HepG2 (cell line): ENCODE measurements around the gene RAB20. TPM values are rescaled to one million over a fixed set of nuclear protein-coding genes. Genes with fewer than 3 reads are reported as not detected.

ENCODE experiments used
- ATAC-seq: fragments of 200-7000 bp; cut with Tn5 transposase; 3 replicates; pipeline ENCODE4 v1.9.1; 2020; ENCODE audit warnings: mild to moderate bottlenecking, moderate library complexity
- BruUV-seq: library from RNA; stranded (reverse); fragments of 400-500 nt; replicated peaks from 2 replicates; lab custom pipeline; 2021; lab: Mats Ljungman, UMichigan
- CTCF ChIA-PET: fragments of 300-600 bp; formaldehyde crosslinking; extraction: SDS; loops from one replicate; lab custom pipeline; 2021; ENCODE audit warnings: low total read pairs, inconsistent platforms, low intra/inter-chr PET ratio; lab: Yijun Ruan, JAX
- POLR2A ChIA-PET: fragments of 350-600 bp; sonication (Branson Sonifier 250); formaldehyde crosslinking; loops from one replicate; lab custom pipeline; 2020; ENCODE audit warnings: antibody characterized with exemption, inconsistent platforms; lab: Yijun Ruan, JAX
- DNase-seq: peaks from one replicate; pipeline ENCODE4 v3.0.0-alpha.2; 2015; ENCODE audit warnings: low spot score
- FAIRE-seq: peaks from 3 replicates; lab custom pipeline; 2011; peaks lifted over from hg19 to GRCh38; lab: Jason Lieb, UNC
- H2AFZ ChIP-seq: one replicate; pipeline ENCODE4 v1.6.1; 2011; ENCODE audit warnings: low read length, inconsistent platforms
- H3K27ac ChIP-seq: fragments of 300-600 bp; 3 replicates; pipeline ENCODE4 v1.8.0; 2011; ENCODE audit warnings: mixed run types, mild to moderate bottlenecking, mixed read lengths, low read length, inconsistent platforms; ENCODE audit not compliant: insufficient read depth; ENCODE audit errors: extremely low read length
- H3K27me3 ChIP-seq, 2 experiments: fragments of 200-600 bp in 1 of 2; 2 replicates in 1 of 2; 3 replicates in 1 of 2; pipeline versions ENCODE4 v1.6.0 to v1.8.0; 2011; ENCODE audit warnings: low read length in 2 of 2, mild to moderate bottlenecking in 2 of 2, moderate library complexity in 2 of 2, inconsistent platforms in 1 of 2; ENCODE audit not compliant: insufficient read depth in 2 of 2, control insufficient read depth in 1 of 2
- H3K36me3 ChIP-seq, 2 experiments: fragments of 200-600 bp in 1 of 2; replicated peaks in 1 of 2; 2 replicates in 1 of 2; 3 replicates in 1 of 2; pipeline versions ENCODE4 v1.5.1 to v1.8.0; 2011; ENCODE audit warnings: low read length in 2 of 2, inconsistent platforms in 1 of 2; ENCODE audit not compliant: insufficient read depth in 2 of 2, control insufficient read depth in 1 of 2
- H3K4me1 ChIP-seq: 2 replicates; pipeline ENCODE4 v1.5.1; 2012; ENCODE audit warnings: low read length, inconsistent platforms; ENCODE audit not compliant: insufficient read depth
- H3K4me2 ChIP-seq: 2 replicates; pipeline ENCODE4 v1.6.0; 2011; ENCODE audit warnings: low read depth, low read length, inconsistent platforms
- H3K4me3 ChIP-seq, 3 experiments: fragments of 200-600 bp in 1 of 3; sonication (generic), shearing (Covaris generic) in 1 of 3; replicated peaks in 1 of 3; 2 replicates each; pipeline ENCODE4 v1.5.1; 2011 to 2016; ENCODE audit warnings: low read length in 3 of 3, inconsistent platforms in 2 of 3, low read depth in 2 of 3, mild to moderate bottlenecking in 2 of 3, control low read depth in 1 of 3, mixed read lengths in 1 of 3; ENCODE audit not compliant: insufficient read depth in 1 of 3
- H3K79me2 ChIP-seq: one replicate; pipeline ENCODE4 v1.6.1; 2011; ENCODE audit warnings: low read length, inconsistent platforms; ENCODE audit not compliant: insufficient read depth
- H3K9ac ChIP-seq: 2 replicates; pipeline ENCODE4 v1.6.0; 2011; ENCODE audit warnings: mild to moderate bottlenecking, low read depth, low read length, inconsistent platforms; ENCODE audit not compliant: insufficient read depth
- H3K9me3 ChIP-seq: 2 replicates; pipeline ENCODE4 v1.5.1; 2012; ENCODE audit warnings: mild to moderate bottlenecking, low read length
- H4K20me1 ChIP-seq: 2 replicates; pipeline ENCODE4 v1.6.0; 2011; ENCODE audit warnings: inconsistent platforms, mild to moderate bottlenecking, low read length, moderate library complexity; ENCODE audit not compliant: insufficient read depth
- GFI1 ChIP-seq: sonication (generic); formaldehyde crosslinking; IDR thresholded peaks from 2 replicates; pipeline ENCODE4 v1.5.0; 2020; ENCODE audit warnings: missing genetic modification reagents, mild to moderate bottlenecking, borderline replicate concordance
- HNF1B ChIP-seq: sonication (generic); formaldehyde crosslinking; IDR thresholded peaks from 2 replicates; pipeline ENCODE4 v1.5.1; 2020; ENCODE audit warnings: mild to moderate bottlenecking, moderate library complexity, missing genetic modification reagents
- HOXA5 ChIP-seq: sonication (generic); formaldehyde crosslinking; IDR thresholded peaks from 2 replicates; pipeline ENCODE4 v1.4.0; 2020; ENCODE audit warnings: missing genetic modification reagents
- IKZF1 ChIP-seq: fragments of 450-650 bp; IDR thresholded peaks from 2 replicates; pipeline ENCODE4 v1.7.1; 2016
- JUN ChIP-seq: sonication (generic); formaldehyde crosslinking; IDR thresholded peaks from 2 replicates; pipeline ENCODE4 v1.4.0; 2020; ENCODE audit warnings: mild to moderate bottlenecking, missing genetic modification reagents
- MTERF4 ChIP-seq: sonication (generic); formaldehyde crosslinking; IDR thresholded peaks from 2 replicates; pipeline ENCODE4 v1.8.0; 2023; ENCODE audit warnings: mild to moderate bottlenecking, missing genetic modification reagents
- NFIB ChIP-seq: sonication (generic); formaldehyde crosslinking; IDR thresholded peaks from 2 replicates; pipeline ENCODE4 v1.9.0; 2021; ENCODE audit warnings: missing genetic modification reagents, mild to moderate bottlenecking, borderline replicate concordance
- SIX4 ChIP-seq: sonication (generic); formaldehyde crosslinking; IDR thresholded peaks from 2 replicates; pipeline ENCODE4 v1.4.0; 2020; ENCODE audit warnings: missing genetic modification reagents
- SRY ChIP-seq: sonication (generic); formaldehyde crosslinking; IDR thresholded peaks from 2 replicates; pipeline ENCODE4 v1.8.0; 2022; ENCODE audit warnings: mild to moderate bottlenecking, missing genetic modification reagents
- ZNF777 ChIP-seq: sonication (generic); formaldehyde crosslinking; IDR thresholded peaks from 2 replicates; pipeline ENCODE4 v1.4.0; 2020; ENCODE audit warnings: missing genetic modification reagents
- ZNF780A ChIP-seq: sonication (generic); formaldehyde crosslinking; IDR thresholded peaks from 2 replicates; pipeline ENCODE4 v1.8.0; 2022; ENCODE audit warnings: mild to moderate bottlenecking, missing genetic modification reagents, moderate library complexity
- ZNF784 ChIP-seq: sonication (generic); formaldehyde crosslinking; IDR thresholded peaks from 2 replicates; pipeline ENCODE4 v1.5.1; 2020; ENCODE audit warnings: missing genetic modification reagents, mild to moderate bottlenecking, borderline replicate concordance
- WGBS: methylation state at CpG from one replicate; pipeline ENCODE4 v1.1.6; 2017; ENCODE audit warnings: low lambda C conversion rate; 5-methylcytosine and 5-hydroxymethylcytosine counted together
- in situ Hi-C: cut with HindIII; loops from 2 replicates; pipeline ENCODE4 v1.10.0; 2017; ENCODE audit warnings: low pct_unique_long_range_greater_than_20kb; ENCODE audit not compliant: extremely low pct_ligation_motif_present
- intact Hi-C: fragments of 100-400 bp; cut with micrococcal nuclease; formaldehyde crosslinking; loops from one replicate; pipeline ENCODE4 v1.10.0; 2022; ENCODE audit not compliant: unreplicated experiment
- polyA plus RNA-seq, 8 experiments: library from polyadenylated mRNA; depleted of rRNA in 3 of 8; stranded (reverse) in 7 of 8; unstranded in 1 of 8; fragments of >200 nt; fragmentation: Illumina TruSeq in 4 of 8; extraction: Trizol in 4 of 8; gene quantifications; 2 replicates each; pipeline versions ENCODE4 v1.2.1 to v1.2.3, GENCODE V29; 2011 to 2016; ENCODE audit warnings: low read depth in 4 of 8, missing spikeins in 1 of 8, mixed read lengths in 1 of 8; ENCODE audit not compliant: insufficient read depth in 1 of 8
- total RNA-seq, 5 experiments: library from RNA; depleted of rRNA; stranded (reverse); fragments of >200 nt; fragmentation: Illumina TruSeq; extraction: Trizol; gene quantifications; 2 replicates each; pipeline ENCODE4 v1.2.3, GENCODE V29; 2016; ENCODE audit warnings: low read depth in 1 of 5

The RAB20 gene
- total and polyA plus RNA-seq, 2 of the 13 experiments (the other 11 are each of a cell fraction or from before 2014, with no cell fraction given): 15.6 to 30.5 TPM

- WGBS: 17% methylated on average over 4 of the region's 4 CpGs
- Histone ChIP-seq H3K4me1 (peaks cover 29% of the 10 kb centered on the region), H3K4me2 (no peak overlapping the region), H3K36me3 (no peaks in the 10 kb centered on the region), H3K9ac (no peak overlapping the region), H3K27ac (no peak overlapping the region), H3K4me3 (no peak overlapping the region), H4K20me1 (no peaks in the 10 kb centered on the region), H3K9me3 (no peaks in the 10 kb centered on the region), H3K79me2 (no peaks in the 10 kb centered on the region), H2AFZ (no peak overlapping the region), H3K27me3 (no peaks in the 10 kb centered on the region)
- in situ Hi-C loops: no loop called here
- TF ChIP-seq SRY (CRISPR knock-in tag) (no peak), SIX4 (peak; percentile 72; the same call in 1 of the 2 replicates)
- no TSS peak for BruUV-seq
- intact Hi-C loops: no loop called here
- no peak for FAIRE-seq
- peak; percentile 41 for DNase-seq
- CTCF ChIA-PET: no interaction called here
- POLR2A ChIA-PET: no interaction called here
- ATAC-seq: no peak
Observed at GRCh38 chr13:110509478-110509926, 52.0 kb downstream of the RAB20 start.

GRCh38 chr13:110507678-110508381 lies 53.7 kb downstream of the RAB20 start:
- H3K27me3 ChIP-seq: no peaks in the 10 kb centered on the region
- ChIA-PET POLR2A (no interaction called here), CTCF (no interaction called here)
- H3K27ac ChIP-seq: no peak overlapping the region
- no peak overlapping the region for H2AFZ ChIP-seq
- in situ Hi-C loops (no loop called here), intact Hi-C loops (no loop called here)
- H3K36me3 ChIP-seq: no peaks in the 10 kb centered on the region
- TF ChIP-seq IKZF1 (no peak), HNF1B (CRISPR knock-in tag) (no peak), MTERF4 (CRISPR knock-in tag) (no peak), GFI1 (no peak), ZNF780A (CRISPR knock-in tag) (no peak), JUN (CRISPR knock-in tag) (no peak), ZNF777 (no peak), ZNF784 (CRISPR knock-in tag) (no peak), NFIB (CRISPR knock-in tag) (no peak), HOXA5 (CRISPR knock-in tag) (no peak)
- ATAC-seq (peak; percentile 14; the same call in 2 of the 3 replicates), FAIRE-seq (no peak), DNase-seq (no peak)
- no peaks in the 10 kb centered on the region for H4K20me1 ChIP-seq
- no peak overlapping the region for H3K9ac ChIP-seq
- no peak overlapping the region for H3K4me2 ChIP-seq
- H3K9me3 ChIP-seq: no peaks in the 10 kb centered on the region
- WGBS: over 99% methylated on average over 15 of the region's 23 CpGs
- no peak overlapping the region for H3K4me3 ChIP-seq
- H3K79me2 ChIP-seq: no peaks in the 10 kb centered on the region
- H3K4me1 ChIP-seq: peaks cover 41% of the 10 kb centered on the region
- BruUV-seq: no TSS peak
